HEK293T (cell line): ENCODE data around the gene PPA1.

Experiments
- BHLHE40 ChIP-seq: fragments of 450-650 bp; IDR thresholded peaks from 2 replicates; pipeline ENCODE4 v1.6.1; 2016; ENCODE audit warnings: mild to moderate bottlenecking, moderate library complexity, borderline replicate concordance
- ELF4 ChIP-seq: fragments of 450-650 bp; IDR thresholded peaks from 2 replicates; pipeline ENCODE4 v1.6.1; 2017; ENCODE audit warnings: antibody characterized with exemption
- FOXA1 ChIP-seq: fragments of 450-650 bp; IDR thresholded peaks from 2 replicates; pipeline ENCODE4 v1.6.1; 2016; ENCODE audit warnings: mild to moderate bottlenecking
- FOXK2 ChIP-seq: fragments of 450-650 bp; IDR thresholded peaks from 2 replicates; pipeline ENCODE4 v1.6.1; 2016; ENCODE audit warnings: mild to moderate bottlenecking
- FOXM1 ChIP-seq: fragments of 450-650 bp; IDR thresholded peaks from 2 replicates; pipeline ENCODE4 v1.6.1; 2017; ENCODE audit warnings: mild to moderate bottlenecking, borderline replicate concordance
- L3MBTL2 ChIP-seq: fragments of 450-650 bp; conservative IDR thresholded peaks from 2 replicates; pipeline ENCODE4 v1.6.1; 2016; ENCODE audit warnings: mild to moderate bottlenecking
- LEF1 ChIP-seq: fragments of 450-650 bp; IDR thresholded peaks from 2 replicates; pipeline ENCODE4 v1.6.1; 2017; ENCODE audit warnings: mild to moderate bottlenecking, borderline replicate concordance
- NFRKB ChIP-seq: fragments of 450-650 bp; IDR thresholded peaks from 2 replicates; pipeline ENCODE4 v1.6.1; 2016; ENCODE audit warnings: mild to moderate bottlenecking, moderate library complexity
- SP1 ChIP-seq: fragments of 450-650 bp; IDR thresholded peaks from 2 replicates; pipeline ENCODE4 v1.6.1; 2017
- SUZ12 ChIP-seq: fragments of 450-650 bp; IDR thresholded peaks from 2 replicates; pipeline ENCODE4 v1.6.1; 2016; ENCODE audit warnings: mild to moderate bottlenecking
- TARDBP ChIP-seq: fragments of 450-650 bp; IDR thresholded peaks from 2 replicates; pipeline ENCODE4 v1.6.1; 2016
- ZNF384 ChIP-seq: fragments of 450-650 bp; IDR thresholded peaks from 2 replicates; pipeline ENCODE4 v1.6.1; 2016

GRCh38 chr10:70193391-70193844 is 39.8 kb downstream of the PPA1 start:
- TF ChIP-seq TARDBP = no peak
- TF ChIP-seq FOXM1 = no peak
- no peak for TF ChIP-seq ELF4
- no peak for TF ChIP-seq NFRKB
- TF ChIP-seq SP1 = no peak
- TF ChIP-seq FOXK2 = no peak
- no peak for TF ChIP-seq SUZ12
- no peak for TF ChIP-seq ZNF384
- no peak for TF ChIP-seq LEF1
- TF ChIP-seq FOXA1 = no peak
- no peak for TF ChIP-seq L3MBTL2
- no peak for TF ChIP-seq BHLHE40
